Neural crest cell (in vitro differentiated cells): ENCODE data around the gene TYW3. TPM values are rescaled to one million over a fixed set of nuclear protein-coding genes. Genes with fewer than 3 reads are reported as not detected.

Experiments
- DNase-seq: peaks from one replicate; pipeline ENCODE4 v3.0.0; 2021; ENCODE audit warnings: low read depth, mixed read lengths, low spot score
- H3K27ac Mint-ChIP-seq: one replicate; pipeline ENCODE4 v1.8.0; 2021; ENCODE audit warnings: mild to moderate bottlenecking, mixed read lengths; ENCODE audit not compliant: unreplicated experiment
- H3K27me3 Mint-ChIP-seq: 2 replicates; pipeline ENCODE4 v1.8.0; 2021; ENCODE audit warnings: low read depth, mild to moderate bottlenecking, mixed read lengths
- H3K36me3 Mint-ChIP-seq: 2 replicates; pipeline ENCODE4 v1.8.0; 2021; ENCODE audit warnings: low read depth, mild to moderate bottlenecking, mixed read lengths
- H3K4me1 Mint-ChIP-seq: 2 replicates; pipeline ENCODE4 v1.8.0; 2021; ENCODE audit warnings: mixed read lengths
- H3K4me3 Mint-ChIP-seq: one replicate; pipeline ENCODE4 v1.8.0; 2021; ENCODE audit warnings: mild to moderate bottlenecking, mixed read lengths
- H3K9me3 Mint-ChIP-seq: 2 replicates; pipeline ENCODE4 v1.8.0; 2021; ENCODE audit warnings: mixed read lengths
- total RNA-seq: library from RNA; stranded (reverse); gene quantifications from 2 replicates; pipeline ENCODE4 v1.2.1, GENCODE V29; 2021
- TF ChIP-seq, protein P1 (sequence below): fragments of 200-600 bp; sonication (generic); conservative IDR thresholded peaks from 2 replicates; pipeline ENCODE4 v1.5.0; 2021; ENCODE audit warnings: antibody characterized with exemption, mild to moderate bottlenecking

TYW3 gene
- total RNA-seq, 1 donor from 2014 or later, result 6.8 TPM

DNA sequence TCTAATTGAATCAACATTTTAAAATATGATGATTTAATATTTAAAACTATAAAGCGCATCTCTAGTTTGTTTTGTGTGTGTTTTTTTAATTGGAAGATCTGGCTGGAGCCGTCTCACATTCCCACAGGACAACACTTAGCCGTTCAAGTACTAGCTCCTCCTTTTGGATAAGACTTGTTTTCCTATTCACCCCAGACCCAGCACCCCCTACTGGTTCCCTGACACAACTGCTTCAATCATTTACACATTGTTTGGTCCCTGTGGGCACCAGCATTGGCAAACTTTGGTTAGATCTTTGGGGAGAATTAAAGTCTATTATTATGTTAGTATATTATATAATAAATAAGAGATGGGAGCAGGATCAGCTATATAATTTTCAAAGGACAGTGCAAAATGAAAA, 34.5 kb downstream of the TYW3 start:
- no peaks in the 10 kb centered on the region for H3K36me3 Mint-ChIP-seq
- H3K27me3 Mint-ChIP-seq, result peaks cover 6% of the 10 kb centered on the region
- H3K9me3 Mint-ChIP-seq, result no peaks in the 10 kb centered on the region
- no peak for DNase-seq
- H3K4me1 Mint-ChIP-seq, result no peaks in the 10 kb centered on the region
- TF ChIP-seq, protein P1, sequence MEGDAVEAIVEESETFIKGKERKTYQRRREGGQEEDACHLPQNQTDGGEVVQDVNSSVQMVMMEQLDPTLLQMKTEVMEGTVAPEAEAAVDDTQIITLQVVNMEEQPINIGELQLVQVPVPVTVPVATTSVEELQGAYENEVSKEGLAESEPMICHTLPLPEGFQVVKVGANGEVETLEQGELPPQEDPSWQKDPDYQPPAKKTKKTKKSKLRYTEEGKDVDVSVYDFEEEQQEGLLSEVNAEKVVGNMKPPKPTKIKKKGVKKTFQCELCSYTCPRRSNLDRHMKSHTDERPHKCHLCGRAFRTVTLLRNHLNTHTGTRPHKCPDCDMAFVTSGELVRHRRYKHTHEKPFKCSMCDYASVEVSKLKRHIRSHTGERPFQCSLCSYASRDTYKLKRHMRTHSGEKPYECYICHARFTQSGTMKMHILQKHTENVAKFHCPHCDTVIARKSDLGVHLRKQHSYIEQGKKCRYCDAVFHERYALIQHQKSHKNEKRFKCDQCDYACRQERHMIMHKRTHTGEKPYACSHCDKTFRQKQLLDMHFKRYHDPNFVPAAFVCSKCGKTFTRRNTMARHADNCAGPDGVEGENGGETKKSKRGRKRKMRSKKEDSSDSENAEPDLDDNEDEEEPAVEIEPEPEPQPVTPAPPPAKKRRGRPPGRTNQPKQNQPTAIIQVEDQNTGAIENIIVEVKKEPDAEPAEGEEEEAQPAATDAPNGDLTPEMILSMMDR, result peak; percentile 38
- H3K4me3 Mint-ChIP-seq, result no peak overlapping the region
- H3K27ac Mint-ChIP-seq, result no peak overlapping the region

DNA sequence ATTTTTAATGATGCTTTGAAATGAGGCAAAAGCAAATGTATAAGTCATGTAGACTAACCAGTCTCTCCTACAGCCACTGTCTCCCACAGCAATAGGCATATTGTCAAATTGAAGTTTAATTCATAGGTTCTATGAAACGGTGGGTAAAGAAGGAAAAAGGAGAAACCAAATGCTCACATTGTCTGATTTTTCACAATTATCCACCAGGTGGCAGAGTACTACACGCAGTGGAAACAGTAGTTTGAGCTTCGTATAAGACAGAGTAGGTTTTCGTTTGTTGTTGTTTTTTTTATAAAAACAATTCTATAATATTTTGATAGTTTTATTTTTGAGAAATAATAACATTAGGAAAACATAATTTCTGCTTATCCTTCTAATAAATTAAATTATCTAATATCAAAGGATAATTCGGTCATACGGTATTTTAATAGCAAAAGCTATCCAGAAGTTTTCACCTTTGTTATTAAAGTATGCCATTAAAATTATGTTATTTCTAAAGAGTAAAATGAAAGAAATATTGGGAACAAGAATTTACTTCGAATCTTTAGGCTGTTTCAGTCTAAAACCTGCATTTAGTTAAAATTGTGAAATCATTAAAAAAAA, 39.1 kb downstream of the TYW3 start:
- H3K9me3 Mint-ChIP-seq, result no peaks in the 10 kb centered on the region
- H3K4me3 Mint-ChIP-seq, result no peak overlapping the region
- no peak overlapping the region for H3K27ac Mint-ChIP-seq
- no peaks in the 10 kb centered on the region for H3K4me1 Mint-ChIP-seq
- DNase-seq, result peak; percentile 32
- H3K36me3 Mint-ChIP-seq, result no peaks in the 10 kb centered on the region
- TF ChIP-seq, protein P1, result peak; percentile 90
- peaks cover 14% of the 10 kb centered on the region for H3K27me3 Mint-ChIP-seq

DNA sequence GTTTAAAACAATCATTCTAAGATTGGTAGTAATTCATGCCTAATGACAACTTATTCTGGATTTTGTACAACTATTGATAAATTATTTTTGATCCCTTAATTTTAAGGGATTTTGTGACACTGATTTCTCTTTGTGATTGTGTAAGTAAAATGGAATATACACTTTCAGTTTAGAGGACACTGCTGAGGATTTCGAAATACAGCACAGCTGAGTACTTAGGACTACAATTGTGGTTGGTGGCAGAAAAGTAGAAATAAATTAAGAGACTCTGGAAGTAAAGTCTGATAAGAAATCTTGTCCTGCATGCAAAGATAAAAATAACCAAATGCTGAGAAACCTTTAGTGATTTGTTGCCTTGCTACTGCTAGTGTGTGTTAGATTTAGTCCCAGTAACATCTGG, 40.0 kb downstream of the TYW3 start:
- H3K27me3 Mint-ChIP-seq, result peaks cover 14% of the 10 kb centered on the region
- no peak overlapping the region for H3K4me3 Mint-ChIP-seq
- H3K27ac Mint-ChIP-seq, result no peak overlapping the region
- H3K4me1 Mint-ChIP-seq, result no peaks in the 10 kb centered on the region
- TF ChIP-seq, protein P1, result no peak
- no peak for DNase-seq
- no peaks in the 10 kb centered on the region for H3K36me3 Mint-ChIP-seq
- no peaks in the 10 kb centered on the region for H3K9me3 Mint-ChIP-seq

DNA sequence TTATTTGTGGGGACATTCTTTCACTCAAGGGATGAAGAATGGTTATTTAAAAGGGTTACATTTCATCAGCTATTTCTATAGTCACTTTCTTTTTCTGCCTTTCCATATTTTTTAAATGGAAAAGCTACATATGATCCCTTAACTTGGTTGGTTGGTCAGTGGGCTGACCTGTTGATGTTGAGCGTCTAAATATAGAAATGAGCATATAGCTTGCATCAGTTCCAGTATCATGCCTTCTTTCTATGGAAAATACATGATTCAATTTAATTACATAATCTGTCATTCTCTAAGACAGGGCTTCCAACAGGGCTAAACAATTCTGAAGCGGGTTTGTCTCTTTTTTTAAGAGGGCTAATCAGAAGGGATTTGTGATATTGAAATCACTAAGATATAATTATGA, 40.6 kb downstream of the TYW3 start:
- Mint-ChIP-seq H3K4me1 (no peaks in the 10 kb centered on the region), H3K9me3 (no peaks in the 10 kb centered on the region), H3K36me3 (no peaks in the 10 kb centered on the region), H3K27ac (no peak overlapping the region), H3K4me3 (no peak overlapping the region), H3K27me3 (peaks cover 14% of the 10 kb centered on the region)
- DNase-seq, result no peak
- TF ChIP-seq, protein P1, result no peak

DNA sequence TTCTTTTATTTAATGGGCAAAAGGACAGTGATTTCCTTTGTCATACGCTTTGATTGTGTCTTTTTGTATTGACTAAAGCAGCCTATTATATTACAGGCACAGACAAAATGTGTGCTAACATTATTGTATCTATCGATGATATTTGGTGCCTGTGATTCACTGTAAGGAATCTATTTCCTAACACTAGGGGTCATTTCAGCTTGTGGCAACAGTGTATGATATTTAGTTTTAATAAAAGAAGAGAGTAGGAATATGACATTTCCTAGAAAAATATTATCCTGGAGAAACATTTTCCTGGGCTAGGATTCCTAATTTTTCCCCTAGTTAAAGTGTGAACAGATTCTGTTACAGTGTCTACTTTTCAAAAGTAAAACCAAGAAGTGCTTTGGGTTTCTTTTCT, 42.8 kb downstream of the TYW3 start:
- Mint-ChIP-seq H3K27me3 (peaks cover 12% of the 10 kb centered on the region), H3K36me3 (no peaks in the 10 kb centered on the region), H3K9me3 (no peaks in the 10 kb centered on the region), H3K4me1 (peaks cover 7% of the 10 kb centered on the region), H3K4me3 (no peak overlapping the region), H3K27ac (no peak overlapping the region)
- TF ChIP-seq, protein P1, result no peak
- DNase-seq, result no peak
